Measurements from ENCODE around the gene BIVM.
A peak's percentile ranks its signal among the peaks of the same experiment; 100 is the strongest.
"Not testable (repeated sequence)": the region's sequence is repeated elsewhere in the genome, so short reads cannot be mapped to it uniquely, and the experiment has no call there.

BIVM gene

GRCh38 chr13:102798581-102799425 is at the start of gene BIVM, which contains the start of gene POGLUT2:
Gene BIVM (plus strand): TSS chr13:102799119. CDS start chr13:102807268, 8,149 bp downstream.
Gene POGLUT2 (minus strand): TSS chr13:102798976. CDS start chr13:102798670, 306 bp downstream.
- peak; percentile 59 for DNase-seq (ENCODE audit: low read depth)

- DNase-seq (ENCODE audit: low read depth): no peak
Measured at GRCh38 chr13:102751886-102752285, 47.0 kb upstream of the BIVM start.

DNA sequence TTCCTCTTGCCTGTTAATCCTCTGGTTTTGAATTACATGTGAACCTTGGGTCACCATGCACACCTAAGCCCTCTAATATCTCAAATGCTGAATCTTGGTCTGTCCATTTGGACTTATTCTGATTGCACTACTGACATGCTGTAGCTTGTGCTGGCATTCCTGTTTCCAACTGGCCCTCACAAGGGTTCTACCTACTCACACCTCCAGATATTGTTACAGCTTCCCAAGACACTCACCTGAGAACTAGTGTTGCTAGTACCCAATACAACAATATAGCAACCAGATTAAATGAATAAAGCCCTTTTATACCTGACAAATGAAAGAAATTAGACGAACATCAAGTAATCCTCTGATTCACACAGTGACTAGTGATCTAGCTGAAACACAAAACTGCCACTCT is 41.9 kb upstream of the BIVM start:
- no peak for DNase-seq (ENCODE audit: low read depth)

- DNase-seq (ENCODE audit: low read depth): no peak
Measured at GRCh38 chr13:102758842-102759241, 40.1 kb upstream of the BIVM start.

- DNase-seq (ENCODE audit: low read depth): no peak
Measured at GRCh38 chr13:102761071-102761470, 37.8 kb upstream of the BIVM start.

DNA sequence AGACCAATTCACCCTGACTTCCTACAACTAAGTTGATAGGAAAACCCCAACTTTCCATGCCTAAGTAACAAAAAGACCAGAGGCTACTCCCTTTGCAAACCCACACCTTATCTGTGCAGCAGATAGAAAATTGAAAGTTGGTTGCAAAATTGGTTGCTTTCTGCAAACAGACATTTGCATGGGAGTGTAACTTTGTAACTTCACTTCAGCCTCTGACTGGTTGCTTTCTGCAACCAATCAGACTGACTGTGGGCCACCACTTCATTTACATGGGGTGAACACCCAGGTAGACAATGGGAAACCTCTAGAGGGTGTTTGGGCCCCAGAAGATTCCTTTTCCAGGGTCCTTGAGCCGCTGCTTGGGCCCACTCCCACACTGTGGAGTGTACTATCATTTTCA is 35.2 kb upstream of the BIVM start:
- no peak for DNase-seq (ENCODE audit: low read depth)

DNA sequence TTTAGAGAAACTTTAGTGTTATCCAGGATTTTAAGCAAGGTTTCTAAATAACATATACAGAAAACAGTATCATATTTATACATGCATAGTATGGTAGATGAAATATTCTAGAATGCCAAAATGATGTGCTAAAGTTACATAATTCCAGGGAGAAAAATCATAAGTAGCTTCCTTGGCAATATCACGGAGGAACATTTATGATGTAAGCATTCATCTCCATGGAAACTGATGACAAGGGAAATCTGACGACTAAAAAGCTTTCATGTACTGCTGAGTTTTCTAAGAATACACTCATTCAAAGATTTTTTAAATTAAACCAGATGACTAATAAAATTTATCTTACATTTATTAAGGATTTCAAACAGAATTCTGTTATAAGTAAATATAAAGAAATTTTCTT is 30.0 kb upstream of the BIVM start:
- DNase-seq (ENCODE audit: low read depth): no peak

DNA sequence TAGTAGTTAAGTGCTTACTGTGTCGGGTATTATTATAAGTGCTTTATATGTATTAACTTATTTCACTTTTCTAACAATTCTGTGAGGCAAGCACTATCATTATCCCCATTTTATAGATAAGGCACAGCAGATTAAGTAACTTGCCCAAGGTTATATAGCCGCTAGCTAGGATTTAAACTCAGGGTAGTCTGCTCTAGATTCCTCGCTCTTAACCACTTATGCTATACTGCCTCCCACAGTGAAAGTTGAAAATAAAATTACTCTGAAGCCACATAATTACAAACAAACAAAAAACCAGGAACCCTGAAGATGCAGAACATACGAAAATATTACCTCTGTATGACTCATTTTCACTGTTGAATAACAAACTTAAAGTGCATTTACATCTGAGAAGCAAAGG is 29.2 kb upstream of the BIVM start:
- DNase-seq (ENCODE audit: low read depth): no peak

- no peak for DNase-seq (ENCODE audit: low read depth)
Measured at GRCh38 chr13:102770435-102770834, 28.5 kb upstream of the BIVM start.

DNA sequence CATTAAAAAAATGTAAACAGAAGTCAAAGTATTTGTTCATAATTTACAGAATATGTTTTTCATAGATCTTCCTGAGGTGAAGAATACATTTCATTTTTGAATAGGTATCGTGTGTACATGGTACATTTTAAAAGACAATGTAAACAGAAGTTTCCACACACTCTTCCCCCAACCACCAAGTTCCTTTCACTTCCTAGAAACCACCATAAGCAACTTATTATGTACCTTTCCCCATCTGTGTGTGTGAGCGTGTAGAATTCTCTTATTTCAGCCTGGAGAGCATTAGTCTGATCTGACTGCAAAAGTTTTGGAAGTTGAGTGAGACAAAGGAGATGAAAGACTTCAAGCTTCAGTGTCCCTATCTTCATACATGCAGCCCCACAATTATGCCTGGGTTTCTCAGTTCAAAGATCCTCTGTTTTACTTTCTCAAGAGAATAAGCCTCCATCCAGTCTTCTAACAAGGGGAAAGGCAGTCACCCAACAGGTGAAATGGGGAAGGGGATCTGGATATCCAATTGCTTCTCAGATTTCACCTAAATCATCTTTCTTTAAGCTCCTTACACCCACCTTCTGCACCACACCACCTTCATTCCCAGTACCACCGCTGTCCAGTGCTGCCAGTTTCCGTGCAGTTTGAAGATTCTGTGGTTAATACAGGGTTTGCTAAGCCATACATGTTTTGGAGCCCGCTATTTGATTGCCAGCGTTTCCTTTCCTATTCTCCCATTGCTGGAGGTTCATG is 27.4 kb upstream of the BIVM start:
- DNase-seq (ENCODE audit: low read depth): no peak

GRCh38 chr13:102772042-102772425 is 26.9 kb upstream of the BIVM start:
- no peak for DNase-seq (ENCODE audit: low read depth)

DNA sequence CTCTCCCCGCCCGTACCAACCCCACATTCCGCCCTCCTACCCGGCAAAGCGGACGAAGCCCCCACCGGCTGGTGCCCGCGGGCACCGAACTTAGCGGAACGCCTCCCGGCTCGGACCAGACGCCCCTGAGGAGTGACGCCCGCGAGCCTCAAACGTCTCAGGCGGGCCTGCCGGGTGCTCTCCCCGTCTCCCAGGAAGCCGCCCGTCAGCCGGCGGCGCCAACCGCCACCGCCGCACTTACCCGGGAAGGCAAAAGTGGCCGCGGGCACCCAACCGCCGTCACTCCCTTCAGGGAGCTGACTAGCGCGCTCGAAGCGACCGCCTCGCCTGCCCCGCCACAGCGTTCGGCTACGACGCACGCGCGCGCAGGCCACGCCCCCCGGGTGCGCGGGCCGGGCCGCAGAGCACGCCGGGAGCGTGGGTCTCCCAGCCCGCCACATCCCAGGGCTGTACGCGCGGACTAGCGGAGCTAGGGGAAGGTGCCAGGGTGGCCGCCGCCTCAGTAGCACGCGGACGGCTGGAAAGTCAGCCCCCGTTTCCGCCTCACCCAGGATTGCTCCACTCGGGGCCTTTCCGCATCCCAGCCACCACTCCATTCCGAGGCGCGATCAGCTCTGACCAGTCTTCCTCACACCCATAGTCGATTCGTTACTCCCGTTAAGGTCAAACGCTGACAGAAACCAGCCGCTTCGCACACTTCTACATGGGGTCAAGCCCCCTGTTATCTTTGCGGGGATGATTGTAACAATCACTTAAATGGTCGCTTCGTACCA is 25.3 kb upstream of the BIVM start, which contains the start of gene TEX30:
TEX30 (minus strand) TSS at position 346 of the 773 bp plus-strand sequence. CDS start 3,760 bp downstream, outside the sequence.
- peak; percentile 68 for DNase-seq (ENCODE audit: low read depth)

- DNase-seq (ENCODE audit: low read depth): no peak
Measured at GRCh38 chr13:102774214-102774568, 24.7 kb upstream of the BIVM start.

DNA sequence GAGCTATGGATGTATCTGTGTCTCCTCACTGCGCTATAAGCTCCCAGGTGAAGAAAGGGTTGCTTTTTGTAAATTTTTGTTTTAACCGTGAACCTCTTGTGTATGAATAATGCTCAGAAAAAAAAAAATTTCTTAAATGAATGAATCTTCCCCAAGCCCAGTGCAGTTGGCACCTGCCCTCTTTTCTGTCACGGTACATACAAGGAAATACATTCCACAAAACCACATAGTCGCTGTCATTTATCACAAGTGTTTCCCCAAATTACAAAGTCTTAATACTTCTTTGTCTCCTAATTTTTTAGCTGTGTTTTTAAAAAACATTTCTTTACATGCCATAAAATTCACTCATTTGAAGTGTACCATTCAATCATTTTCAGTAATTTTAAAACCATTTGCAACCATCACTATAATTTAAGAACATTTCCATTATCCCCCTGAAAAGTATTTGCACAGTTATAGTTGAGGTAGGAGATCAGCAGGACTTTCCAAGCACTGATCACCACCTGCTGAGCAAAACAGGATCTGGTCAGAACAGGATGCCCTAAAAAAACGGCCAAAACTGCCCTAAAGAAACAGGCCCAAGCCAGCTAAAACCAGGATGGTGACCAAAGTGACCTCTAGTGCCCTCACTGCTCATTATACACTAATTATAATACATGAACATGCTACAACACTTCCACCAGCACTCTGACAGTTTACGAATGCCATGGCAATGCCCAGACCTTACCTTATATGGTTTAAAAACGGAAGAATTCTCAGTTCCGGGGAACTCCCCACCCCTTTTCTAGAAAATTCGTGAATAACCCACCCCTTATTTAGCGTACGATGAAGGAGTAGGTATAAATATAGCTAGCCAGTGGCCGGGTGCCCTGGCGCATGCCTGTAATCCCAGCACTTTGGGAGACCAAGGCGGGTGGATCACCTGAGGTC is 24.1 kb upstream of the BIVM start:
- DNase-seq (ENCODE audit: low read depth): no peak

DNA sequence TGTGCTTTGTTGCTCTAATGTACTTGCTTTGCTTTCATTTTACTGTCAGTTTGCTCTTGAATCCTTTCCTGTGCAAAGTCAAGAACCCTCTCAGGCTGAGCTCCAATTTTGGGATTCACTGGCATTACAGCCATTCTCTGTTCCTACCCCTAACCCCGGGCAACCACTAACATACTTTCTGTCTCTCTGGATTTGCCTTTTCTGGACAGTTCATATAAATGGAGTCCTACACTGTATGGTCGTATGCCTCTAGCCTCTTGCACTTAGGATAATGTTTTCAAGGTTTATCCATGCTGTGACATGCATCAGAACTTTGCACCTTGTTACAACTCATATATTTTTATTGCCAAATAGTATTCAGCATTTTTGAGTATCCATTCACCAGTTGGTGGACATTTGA is 22.6 kb upstream of the BIVM start:
- no peak for DNase-seq (ENCODE audit: low read depth)

DNA sequence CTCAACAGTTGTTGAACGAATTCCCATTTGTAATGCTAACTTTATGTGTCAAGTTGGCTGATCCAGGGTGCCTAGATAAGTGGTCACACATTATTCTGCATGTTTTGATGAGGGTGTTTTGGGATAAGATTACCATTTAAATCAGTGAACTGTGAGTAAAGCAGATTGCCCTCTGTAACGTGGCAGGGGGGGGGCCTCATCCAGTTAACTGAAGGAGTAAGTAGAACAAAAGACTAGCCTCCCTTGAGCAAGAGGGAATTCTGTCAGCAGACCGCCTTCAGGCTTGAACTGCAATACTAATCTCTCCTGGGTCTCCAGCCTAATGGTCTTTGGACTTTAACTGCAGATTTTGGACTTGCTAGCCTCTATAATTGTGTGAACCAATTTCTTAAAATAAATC is 21.2 kb upstream of the BIVM start:
- no peak for DNase-seq (ENCODE audit: low read depth)

- DNase-seq (ENCODE audit: low read depth): no peak
Measured at GRCh38 chr13:102779436-102780159, 19.3 kb upstream of the BIVM start.

- DNase-seq (ENCODE audit: low read depth): not testable (repeated sequence)
Measured at GRCh38 chr13:102780656-102781055, 18.3 kb upstream of the BIVM start.

GRCh38 chr13:102781591-102781990 is 17.3 kb upstream of the BIVM start:
- no peak for DNase-seq (ENCODE audit: low read depth)

DNA sequence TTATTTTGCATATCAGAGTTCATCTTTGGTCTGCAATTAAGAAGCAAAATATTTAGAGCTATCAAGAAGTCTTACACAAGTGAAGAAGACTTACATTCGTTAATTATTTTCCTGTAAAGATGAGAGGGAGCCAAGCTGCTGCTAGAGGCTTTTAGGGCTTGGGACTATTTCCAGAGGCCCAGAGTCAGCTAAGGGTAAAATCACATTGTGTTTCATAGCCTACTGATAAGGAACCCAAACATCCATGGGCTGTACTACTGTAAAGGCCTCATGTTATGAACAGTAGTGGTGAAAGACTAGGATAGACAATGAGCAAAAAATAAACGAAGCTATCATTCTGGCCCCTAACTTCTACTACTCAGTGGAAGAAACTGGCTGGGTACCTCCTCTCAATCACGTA is 14.4 kb upstream of the BIVM start:
- no peak for DNase-seq (ENCODE audit: low read depth)

DNA sequence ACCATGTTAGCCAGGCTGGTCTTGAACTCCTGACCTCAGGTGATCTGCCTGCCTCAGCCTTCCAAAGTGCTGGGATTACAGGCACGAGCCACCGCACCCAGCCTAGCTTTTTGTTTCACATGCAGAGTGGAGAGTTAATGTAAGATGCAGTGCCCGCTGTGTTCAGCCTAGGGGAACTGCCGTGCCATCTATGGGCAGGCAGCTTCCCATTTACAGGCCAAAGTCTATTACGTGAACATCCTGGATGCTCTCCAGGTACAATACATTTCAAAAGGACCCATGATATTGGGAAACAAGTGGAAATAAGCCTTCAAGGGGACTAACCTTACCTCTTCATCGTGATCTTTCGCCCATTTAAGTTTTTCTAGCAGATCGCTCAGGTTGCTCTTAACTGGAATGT is 10.2 kb upstream of the BIVM start:
- DNase-seq (ENCODE audit: low read depth): no peak

All from stimulated activated CD8-positive, alpha-beta memory T cell treated with anti-CD3 and anti-CD28 coated beads, Interleukin-7, amount 100 ng/mL, for 24 hours (primary cell).